K562 (cell line): ENCODE results near the gene CCL22. TPM values are rescaled to one million over a fixed set of nuclear protein-coding genes. Genes with fewer than 3 reads are reported as not detected.

ENCODE experiments used
- ATAC-seq: fragments of 200-7000 bp; cut with Tn5 transposase; 3 replicates; pipeline ENCODE4 v1.9.1; 2020; ENCODE audit warnings: moderate library complexity
- BruUV-seq: library from RNA; stranded (reverse); fragments of 400-500 nt; replicated peaks from 2 replicates; lab custom pipeline; 2021; lab: Mats Ljungman, UMichigan
- CTCF ChIA-PET: fragments of 300-600 bp; formaldehyde crosslinking; extraction: SDS; loops from one replicate; lab custom pipeline; 2021; ENCODE audit warnings: low intra/inter-chr PET ratio; lab: Yijun Ruan, JAX
- POLR2A ChIA-PET: fragments of 300-600, 350-650 bp; sonication (Branson Sonifier 250); formaldehyde crosslinking; extraction: SDS; loops from one replicate; lab custom pipeline; 2021; ENCODE audit warnings: antibody characterized with exemption, inconsistent platforms; lab: Yijun Ruan, JAX
- DNase-seq, 4 experiments: peaks; one replicate each; pipeline versions ENCODE4 v3.0.0 to v3.0.0-alpha.2; 2011 to 2018; ENCODE audit warnings: low spot score in 3 of 4, mixed read lengths in 3 of 4; ENCODE audit errors: extremely low read depth in 1 of 4
- FAIRE-seq: peaks from 2 replicates; lab custom pipeline; 2011; peaks lifted over from hg19 to GRCh38; lab: Jason Lieb, UNC
- H2AFZ ChIP-seq: 2 replicates; pipeline ENCODE4 v1.6.0; 2011; ENCODE audit warnings: low read depth, low read length, control low read depth, inconsistent platforms
- H3K27ac ChIP-seq: fragments of 200-600 bp; 3 replicates; pipeline ENCODE4 v1.8.0; 2011; ENCODE audit warnings: low read depth, mild to moderate bottlenecking, control low read depth, inconsistent platforms, low read length, moderate library complexity, mixed read lengths; ENCODE audit errors: extremely low read depth
- H3K27me3 ChIP-seq, 2 experiments: fragments of 300-600 bp in 1 of 2; 2 replicates in 1 of 2; 3 replicates in 1 of 2; pipeline versions ENCODE4 v1.6.0 to v1.8.0; 2011; ENCODE audit warnings: inconsistent platforms in 2 of 2, low read length in 2 of 2, mild to moderate bottlenecking in 1 of 2, mixed read lengths in 1 of 2, moderate library complexity in 1 of 2; ENCODE audit not compliant: control insufficient read depth in 2 of 2, insufficient read depth in 2 of 2
- H3K36me3 ChIP-seq: fragments of 300-600 bp; 3 replicates; pipeline ENCODE4 v1.8.0; 2011; ENCODE audit warnings: mild to moderate bottlenecking, low read length, inconsistent platforms; ENCODE audit not compliant: control insufficient read depth, insufficient read depth
- H3K4me1 ChIP-seq, 2 experiments: fragments of 200-600 bp in 1 of 2; replicated peaks in 1 of 2; 2 replicates in 1 of 2; 3 replicates in 1 of 2; pipeline versions ENCODE4 v1.5.1 to v1.8.0; 2011; ENCODE audit warnings: inconsistent platforms in 2 of 2, low read length in 2 of 2, mild to moderate bottlenecking in 1 of 2, mixed read lengths in 1 of 2, moderate library complexity in 1 of 2; ENCODE audit not compliant: control insufficient read depth in 2 of 2, insufficient read depth in 2 of 2
- H3K4me2 ChIP-seq: 2 replicates; pipeline ENCODE4 v1.6.1; 2011; ENCODE audit warnings: low read length, control low read depth, inconsistent platforms, mixed read lengths; ENCODE audit not compliant: insufficient read depth
- H3K4me3 ChIP-seq: fragments of 200-600 bp; sonication (generic), shearing (Covaris generic); 2 replicates; pipeline ENCODE4 v1.5.1; 2016; ENCODE audit warnings: control low read depth, inconsistent platforms
- H3K79me2 ChIP-seq: fragments of 200-600 bp; 3 replicates; pipeline ENCODE4 v1.8.0; 2011; ENCODE audit warnings: low read length, inconsistent platforms; ENCODE audit not compliant: control insufficient read depth, insufficient read depth
- H3K9ac ChIP-seq, 2 experiments: 2 replicates each; pipeline versions ENCODE4 v1.6.0 to v1.6.1; 2011; ENCODE audit warnings: low read depth in 2 of 2, low read length in 2 of 2, control low read depth in 1 of 2, inconsistent platforms in 1 of 2, mild to moderate bottlenecking in 1 of 2, mixed read lengths in 1 of 2; ENCODE audit not compliant: insufficient read depth in 1 of 2
- H3K9me1 ChIP-seq: one replicate; pipeline ENCODE4 v1.6.0; 2011; ENCODE audit warnings: inconsistent platforms, mild to moderate bottlenecking, low read length, moderate library complexity; ENCODE audit not compliant: control insufficient read depth, insufficient read depth
- H3K9me3 ChIP-seq: replicated peaks from 2 replicates; pipeline ENCODE4 v1.5.1; 2011; ENCODE audit warnings: low read depth, low read length, inconsistent platforms; ENCODE audit not compliant: control insufficient read depth, insufficient read depth
- H4K20me1 ChIP-seq: replicated peaks from 2 replicates; pipeline ENCODE4 v1.6.1; 2011; ENCODE audit warnings: low read length, inconsistent platforms, mixed read lengths; ENCODE audit not compliant: control insufficient read depth, insufficient read depth
- RBM25 ChIP-seq: fragments of 200-400 bp; formaldehyde crosslinking; IDR thresholded peaks from 2 replicates; pipeline ENCODE4 v1.6.1; 2018; ENCODE audit warnings: low read length, low read depth, moderate library complexity; ENCODE audit not compliant: severe bottlenecking
- ZNF184 ChIP-seq: sonication (generic); formaldehyde crosslinking; IDR thresholded peaks from 2 replicates; pipeline ENCODE4 v1.5.0; 2020; ENCODE audit warnings: missing genetic modification reagents
- ZNF23 ChIP-seq: fragments of 250-450 bp; sonication (Bioruptor Pico); IDR thresholded peaks from 2 replicates; pipeline ENCODE4 v1.4.0; 2020; ENCODE audit warnings: mild to moderate bottlenecking
- ZNF764 ChIP-seq: fragments of 250-450 bp; sonication (Bioruptor Pico); IDR thresholded peaks from 2 replicates; pipeline ENCODE4 v1.4.0; 2020; ENCODE audit warnings: low read depth, mild to moderate bottlenecking, moderate library complexity
- WGBS: fragments of 100-300 bp; shearing (Covaris generic); methylation state at CpG from one replicate; pipeline ENCODE4 v1.1.6; 2016; ENCODE audit warnings: low coverage, mixed read lengths; ENCODE audit not compliant: insufficient coverage; ENCODE audit errors: missing lambda C conversion rate; 5-methylcytosine and 5-hydroxymethylcytosine counted together
- in situ Hi-C: fragments of 300-500 bp; cut with MboI; formaldehyde crosslinking; loops from 4 replicates; pipeline ENCODE4 v1.15.0; 2018; ENCODE audit warnings: inconsistent platforms, mixed read lengths
- intact Hi-C: fragments of 100-400 bp; cut with micrococcal nuclease; formaldehyde crosslinking; loops from 2 replicates; pipeline ENCODE4 v1.14.2; 2022
- polyA plus RNA-seq, 8 experiments: library from polyadenylated mRNA; depleted of rRNA in 4 of 8; stranded (reverse) in 5 of 8; unstranded in 3 of 8; fragments of >200 nt; fragmentation: Nextera tagmentation in 2 of 8; fragmentation: Illumina TruSeq in 1 of 8; extraction: Ambion mirVana in 2 of 8; extraction: Trizol in 1 of 8; gene quantifications; 2 replicates each; pipeline versions ENCODE4 v1.2.1 to v1.2.3, GENCODE V29; 2011 to 2014; ENCODE audit warnings: inconsistent platforms in 1 of 8, missing spikeins in 1 of 8
- total RNA-seq, 7 experiments: library from RNA; depleted of rRNA in 6 of 7; stranded (reverse); fragments of >200 nt in 6 of 7; fragmentation: Illumina TruSeq in 2 of 7; extraction: Trizol in 2 of 7; gene quantifications; 2 replicates each; pipeline versions ENCODE4 v1.2.1 to v1.2.3, GENCODE V29; 2011 to 2021; ENCODE audit warnings: low replicate concordance in 1 of 7
- TF ChIP-seq, protein P1 (sequence below): fragments of 450-650 bp; IDR thresholded peaks from 2 replicates; pipeline ENCODE4 v1.7.1; 2018; ENCODE audit warnings: mild to moderate bottlenecking, low read depth; ENCODE audit not compliant: partially characterized antibody

The CCL22 gene
- total and polyA plus RNA-seq, 9 of the 15 experiments (the other 6 are each of a cell fraction or from before 2014, with no cell fraction given) = 0.04 to 0.29 (median 0.06) TPM; not detected in 5

GRCh38 chr16:57405097-57405496 lies 46.5 kb downstream of the CCL22 start:
- H3K9me1 ChIP-seq = no peaks in the 10 kb centered on the region
- no peak overlapping the region for H2AFZ ChIP-seq
- FAIRE-seq = no peak
- peaks cover 0 to 5% of the 10 kb centered on the region in 2 experiments; a peak in 1 of 5 replicates for H3K4me1 ChIP-seq
- no TSS peak for BruUV-seq
- no peak for TF ChIP-seq RBM25
- TF ChIP-seq, protein P1, sequence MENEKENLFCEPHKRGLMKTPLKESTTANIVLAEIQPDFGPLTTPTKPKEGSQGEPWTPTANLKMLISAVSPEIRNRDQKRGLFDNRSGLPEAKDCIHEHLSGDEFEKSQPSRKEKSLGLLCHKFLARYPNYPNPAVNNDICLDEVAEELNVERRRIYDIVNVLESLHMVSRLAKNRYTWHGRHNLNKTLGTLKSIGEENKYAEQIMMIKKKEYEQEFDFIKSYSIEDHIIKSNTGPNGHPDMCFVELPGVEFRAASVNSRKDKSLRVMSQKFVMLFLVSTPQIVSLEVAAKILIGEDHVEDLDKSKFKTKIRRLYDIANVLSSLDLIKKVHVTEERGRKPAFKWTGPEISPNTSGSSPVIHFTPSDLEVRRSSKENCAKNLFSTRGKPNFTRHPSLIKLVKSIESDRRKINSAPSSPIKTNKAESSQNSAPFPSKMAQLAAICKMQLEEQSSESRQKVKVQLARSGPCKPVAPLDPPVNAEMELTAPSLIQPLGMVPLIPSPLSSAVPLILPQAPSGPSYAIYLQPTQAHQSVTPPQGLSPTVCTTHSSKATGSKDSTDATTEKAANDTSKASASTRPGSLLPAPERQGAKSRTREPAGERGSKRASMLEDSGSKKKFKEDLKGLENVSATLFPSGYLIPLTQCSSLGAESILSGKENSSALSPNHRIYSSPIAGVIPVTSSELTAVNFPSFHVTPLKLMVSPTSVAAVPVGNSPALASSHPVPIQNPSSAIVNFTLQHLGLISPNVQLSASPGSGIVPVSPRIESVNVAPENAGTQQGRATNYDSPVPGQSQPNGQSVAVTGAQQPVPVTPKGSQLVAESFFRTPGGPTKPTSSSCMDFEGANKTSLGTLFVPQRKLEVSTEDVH = no peak
- TF ChIP-seq ZNF184 (CRISPR knock-in tag) = no peak
- TF ChIP-seq ZNF764 (CRISPR knock-in tag) = no peak
- TF ChIP-seq ZNF23 (CRISPR knock-in tag) = no peak
- POLR2A ChIA-PET = interaction anchor here (1.3 kb wide), 1 partner anchor 8 kb away, joined by 5 read pairs; no protein-coding TSS in a partner anchor
- DNase-seq = no peak
- CTCF ChIA-PET = no interaction called here
- intact Hi-C loops (no loop called here), in situ Hi-C loops (no loop called here)
- H3K9ac ChIP-seq = no peak overlapping the region
- ATAC-seq = no peak
- no peaks in the 10 kb centered on the region for H4K20me1 ChIP-seq
- H3K27ac ChIP-seq = no peak overlapping the region
- H3K36me3 ChIP-seq = no peaks in the 10 kb centered on the region
- no peaks in the 10 kb centered on the region for H3K9me3 ChIP-seq
- 0% methylated on average over 3 of the region's 3 CpGs for WGBS
- no peak overlapping the region for H3K4me3 ChIP-seq
- peaks cover 0 to 46% of the 10 kb centered on the region in 2 experiments; a peak in 3 of 5 replicates for H3K27me3 ChIP-seq
- no peaks in the 10 kb centered on the region for H3K79me2 ChIP-seq
- no peak overlapping the region for H3K4me2 ChIP-seq
